HepG2 (cell line): Measurements from ENCODE around the gene SURF1. TPM values are rescaled to one million over a fixed set of nuclear protein-coding genes. Genes with fewer than 3 reads are reported as not detected.

Source experiments
- AGO2 ChIP-seq: fragments of 200-400 bp; formaldehyde crosslinking; optimal IDR thresholded peaks from 2 replicates; pipeline ENCODE3; 2017; ENCODE audit warnings: mild to moderate bottlenecking, low read depth, low read length, moderate library complexity
- BRD4 ChIP-seq: sonication (generic); formaldehyde crosslinking; IDR thresholded peaks from 2 replicates; pipeline ENCODE4 v1.4.0; 2020; ENCODE audit warnings: missing genetic modification reagents
- CBFB ChIP-seq: sonication (generic); formaldehyde crosslinking; IDR thresholded peaks from 2 replicates; pipeline ENCODE4 v1.4.0; 2020; ENCODE audit warnings: missing genetic modification reagents
- GLMP ChIP-seq: sonication (generic); formaldehyde crosslinking; IDR thresholded peaks from 2 replicates; pipeline ENCODE4 v1.9.0; 2021; ENCODE audit warnings: missing genetic modification reagents, mild to moderate bottlenecking, borderline replicate concordance
- HES4 ChIP-seq: sonication (generic); formaldehyde crosslinking; IDR thresholded peaks from 2 replicates; pipeline ENCODE4 v1.9.0; 2021; ENCODE audit warnings: mild to moderate bottlenecking, missing genetic modification reagents, borderline replicate concordance
- HMGXB4 ChIP-seq, 2 experiments: sonication (generic) in 1 of 2; formaldehyde crosslinking in 1 of 2; IDR thresholded peaks; 2 replicates each; pipeline versions ENCODE4 v1.4.0 to v1.6.1; 2018 to 2020; ENCODE audit warnings: missing genetic modification reagents in 2 of 2, borderline replicate concordance in 1 of 2, low read depth in 1 of 2, mild to moderate bottlenecking in 1 of 2, missing biosample characterization in 1 of 2
- HOXD1 ChIP-seq: sonication (generic); formaldehyde crosslinking; IDR thresholded peaks from 2 replicates; pipeline ENCODE4 v1.5.0; 2020; ENCODE audit warnings: missing genetic modification reagents
- IRF1 ChIP-seq: sonication (generic); formaldehyde crosslinking; IDR thresholded peaks from 2 replicates; pipeline ENCODE4 v1.4.0; 2020; ENCODE audit warnings: low read depth, mild to moderate bottlenecking, missing genetic modification reagents
- LRRFIP1 ChIP-seq: sonication (generic); formaldehyde crosslinking; conservative IDR thresholded peaks from 2 replicates; pipeline ENCODE4 v1.4.0; 2020; ENCODE audit warnings: missing genetic modification reagents
- MZF1 ChIP-seq: sonication (generic); formaldehyde crosslinking; IDR thresholded peaks from 2 replicates; pipeline ENCODE4 v1.8.1; 2023; ENCODE audit warnings: mild to moderate bottlenecking, missing genetic modification reagents, borderline replicate concordance
- RORA ChIP-seq: sonication (generic); formaldehyde crosslinking; IDR thresholded peaks from 2 replicates; pipeline ENCODE4 v1.5.0; 2020; ENCODE audit warnings: mild to moderate bottlenecking, missing genetic modification reagents, moderate library complexity
- YEATS2 ChIP-seq: sonication (generic); formaldehyde crosslinking; IDR thresholded peaks from 2 replicates; pipeline ENCODE4 v1.4.0; 2020; ENCODE audit warnings: missing genetic modification reagents, borderline replicate concordance
- ZC3H13 ChIP-seq: sonication (generic); formaldehyde crosslinking; IDR thresholded peaks from 2 replicates; pipeline ENCODE4 v1.8.1; 2023; ENCODE audit warnings: mild to moderate bottlenecking, missing genetic modification reagents, moderate library complexity
- ZNF10 ChIP-seq: sonication (generic); formaldehyde crosslinking; IDR thresholded peaks from 2 replicates; pipeline ENCODE4 v1.4.0; 2020; ENCODE audit warnings: mild to moderate bottlenecking, low read depth, missing genetic modification reagents, borderline replicate concordance
- ZNF253 ChIP-seq: sonication (generic); formaldehyde crosslinking; IDR thresholded peaks from 2 replicates; pipeline ENCODE4 v1.8.0; 2022; ENCODE audit warnings: mild to moderate bottlenecking, missing genetic modification reagents, borderline replicate concordance
- ZNF350 ChIP-seq: sonication (generic); formaldehyde crosslinking; IDR thresholded peaks from 2 replicates; pipeline ENCODE4 v1.4.0; 2020; ENCODE audit warnings: mild to moderate bottlenecking, low read depth, missing genetic modification reagents, borderline replicate concordance
- ZNF607 ChIP-seq: sonication (generic); formaldehyde crosslinking; IDR thresholded peaks from 2 replicates; pipeline ENCODE4 v1.5.1; 2020; ENCODE audit warnings: missing genetic modification reagents, mild to moderate bottlenecking, borderline replicate concordance
- ZNF674 ChIP-seq: sonication (generic); formaldehyde crosslinking; IDR thresholded peaks from 2 replicates; pipeline ENCODE4 v1.5.0; 2020; ENCODE audit warnings: low read depth, mild to moderate bottlenecking, missing genetic modification reagents
- ZNF746 ChIP-seq: sonication (generic); formaldehyde crosslinking; IDR thresholded peaks from 2 replicates; pipeline ENCODE4 v1.8.0; 2022; ENCODE audit warnings: mild to moderate bottlenecking, missing genetic modification reagents
- ZZZ3 ChIP-seq: sonication (generic); formaldehyde crosslinking; IDR thresholded peaks from 2 replicates; pipeline ENCODE4 v1.4.0; 2020; ENCODE audit warnings: missing genetic modification reagents, mild to moderate bottlenecking, borderline replicate concordance
- polyA plus RNA-seq, 8 experiments: library from polyadenylated mRNA; depleted of rRNA in 3 of 8; stranded (reverse) in 7 of 8; unstranded in 1 of 8; fragments of >200 nt; fragmentation: Illumina TruSeq in 4 of 8; extraction: Trizol in 4 of 8; gene quantifications; 2 replicates each; pipeline versions ENCODE4 v1.2.1 to v1.2.3, GENCODE V29; 2011 to 2016; ENCODE audit warnings: low read depth in 4 of 8, missing spikeins in 1 of 8, mixed read lengths in 1 of 8; ENCODE audit not compliant: insufficient read depth in 1 of 8
- total RNA-seq, 5 experiments: library from RNA; depleted of rRNA; stranded (reverse); fragments of >200 nt; fragmentation: Illumina TruSeq; extraction: Trizol; gene quantifications; 2 replicates each; pipeline ENCODE4 v1.2.3, GENCODE V29; 2016; ENCODE audit warnings: low read depth in 1 of 5

The SURF1 gene
- total and polyA plus RNA-seq, 2 of the 13 experiments (the other 11 are each of a cell fraction or from before 2014, with no cell fraction given), result 17.8 to 40.7 TPM

GRCh38 chr9:133375724-133376654, 19.7 kb upstream of the SURF1 start, which contains the start of the genes STKLD1 and SURF4 (continued):
- TF ChIP-seq ZNF350, result no peak; the same call in 1 of the 2 replicates
- TF ChIP-seq ZZZ3, result no peak
- no peak for TF ChIP-seq IRF1 (CRISPR knock-in tag)
- no peak for TF ChIP-seq MZF1
- TF ChIP-seq ZNF674 (CRISPR knock-in tag), result 0 out of 2 replicates have a peak, but pooled peaks have one; percentile 35
- peak; percentile 63; the same call in 1 of the 2 replicates for TF ChIP-seq CBFB (CRISPR knock-in tag)
- TF ChIP-seq HES4 (CRISPR knock-in tag), result 0 out of 2 replicates have a peak, but pooled peaks have one; percentile 36
- no peak for TF ChIP-seq RORA
- TF ChIP-seq LRRFIP1, result no peak
- TF ChIP-seq ZNF10, result no peak
- TF ChIP-seq ZNF746 (CRISPR knock-in tag), result no peak; the same call in 1 of the 2 replicates
- TF ChIP-seq GLMP (CRISPR knock-in tag), result no peak
- no peak for TF ChIP-seq ZNF253 (CRISPR knock-in tag)
- peak; percentile 46; the same call in 1 of the 2 replicates for TF ChIP-seq YEATS2 (CRISPR knock-in tag)
- TF ChIP-seq ZNF607 (CRISPR knock-in tag), result peak; percentile 73
- peak; percentile 8; the same call in 1 of the 2 replicates for TF ChIP-seq HOXD1
- TF ChIP-seq BRD4, result peak; percentile 56
- TF ChIP-seq ZC3H13 (CRISPR knock-in tag), result peak; percentile 63; the same call in 1 of the 2 replicates
- peak in 1 of 2 experiments; percentile 71; a peak in 3 of 4 replicates for TF ChIP-seq HMGXB4 (CRISPR knock-in tag; IDR thresholded peaks at IDR 0.05; ENCODE audit: borderline replicate concordance in 1 of 2, low read depth in 1 of 2)
- peak; percentile 43 for TF ChIP-seq AGO2
